ENCODE measurements around the gene C19orf25. TPM values are rescaled to one million over a fixed set of nuclear protein-coding genes. Genes with fewer than 3 reads are reported as not detected.

C19orf25 gene
- polyA plus RNA-seq, 1 donor from 2014 or later, result 80.2 TPM

- no peaks in the 10 kb centered on the region for H3K9me2 ChIP-seq (ENCODE audit: insufficient read depth, low read length)
- peaks cover 23% of the 10 kb centered on the region for H3K36me3 ChIP-seq (ENCODE audit: insufficient read depth, low read length)
- no peak overlapping the region for H2AFZ ChIP-seq (ENCODE audit: low read depth, low read length)
- H3F3A ChIP-seq (ENCODE audit: insufficient read depth, low read length, poor library complexity, severe bottlenecking), result no peaks in the 10 kb centered on the region
- peaks cover 35% of the 10 kb centered on the region for H3K79me2 ChIP-seq (replicated peaks; ENCODE audit: insufficient read depth, low read length)
- H3K27ac ChIP-seq (ENCODE audit: low read length), result no peak overlapping the region
- H3K9me3 ChIP-seq (ENCODE audit: low read length), result no peaks in the 10 kb centered on the region
- H3K27me3 ChIP-seq (ENCODE audit: insufficient read depth, low read depth, low read length), result no peaks in the 10 kb centered on the region
- no peak overlapping the region for H3K4me2 ChIP-seq (ENCODE audit: low read length)
- no peak overlapping the region for H3K4me3 ChIP-seq (ENCODE audit: low read length)
- H3K9ac ChIP-seq (ENCODE audit: low read length), result no peak overlapping the region
- TF ChIP-seq SMC3 (conservative IDR thresholded peaks at IDR 0.05; ENCODE audit: poor library complexity) (no peak), RAD21 (conservative IDR thresholded peaks at IDR 0.05) (no peak), TAF1 (IDR thresholded peaks at IDR 0.05; ENCODE audit: low read depth) (no peak), EZH2 (IDR thresholded peaks at IDR 0.05; ENCODE audit: borderline replicate concordance, insufficient read depth, low read length, poor library complexity, severe bottlenecking) (no peak), POLR2AphosphoS5 (IDR thresholded peaks at IDR 0.05) (no peak), MXI1 (conservative IDR thresholded peaks at IDR 0.05; ENCODE audit: poor library complexity, severe bottlenecking) (no peak), EP300 (conservative IDR thresholded peaks at IDR 0.05; ENCODE audit: poor library complexity, severe bottlenecking) (no peak)
- TF ChIP-seq, protein P1, sequence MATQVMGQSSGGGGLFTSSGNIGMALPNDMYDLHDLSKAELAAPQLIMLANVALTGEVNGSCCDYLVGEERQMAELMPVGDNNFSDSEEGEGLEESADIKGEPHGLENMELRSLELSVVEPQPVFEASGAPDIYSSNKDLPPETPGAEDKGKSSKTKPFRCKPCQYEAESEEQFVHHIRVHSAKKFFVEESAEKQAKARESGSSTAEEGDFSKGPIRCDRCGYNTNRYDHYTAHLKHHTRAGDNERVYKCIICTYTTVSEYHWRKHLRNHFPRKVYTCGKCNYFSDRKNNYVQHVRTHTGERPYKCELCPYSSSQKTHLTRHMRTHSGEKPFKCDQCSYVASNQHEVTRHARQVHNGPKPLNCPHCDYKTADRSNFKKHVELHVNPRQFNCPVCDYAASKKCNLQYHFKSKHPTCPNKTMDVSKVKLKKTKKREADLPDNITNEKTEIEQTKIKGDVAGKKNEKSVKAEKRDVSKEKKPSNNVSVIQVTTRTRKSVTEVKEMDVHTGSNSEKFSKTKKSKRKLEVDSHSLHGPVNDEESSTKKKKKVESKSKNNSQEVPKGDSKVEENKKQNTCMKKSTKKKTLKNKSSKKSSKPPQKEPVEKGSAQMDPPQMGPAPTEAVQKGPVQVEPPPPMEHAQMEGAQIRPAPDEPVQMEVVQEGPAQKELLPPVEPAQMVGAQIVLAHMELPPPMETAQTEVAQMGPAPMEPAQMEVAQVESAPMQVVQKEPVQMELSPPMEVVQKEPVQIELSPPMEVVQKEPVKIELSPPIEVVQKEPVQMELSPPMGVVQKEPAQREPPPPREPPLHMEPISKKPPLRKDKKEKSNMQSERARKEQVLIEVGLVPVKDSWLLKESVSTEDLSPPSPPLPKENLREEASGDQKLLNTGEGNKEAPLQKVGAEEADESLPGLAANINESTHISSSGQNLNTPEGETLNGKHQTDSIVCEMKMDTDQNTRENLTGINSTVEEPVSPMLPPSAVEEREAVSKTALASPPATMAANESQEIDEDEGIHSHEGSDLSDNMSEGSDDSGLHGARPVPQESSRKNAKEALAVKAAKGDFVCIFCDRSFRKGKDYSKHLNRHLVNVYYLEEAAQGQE (IDR thresholded peaks at IDR 0.05; ENCODE audit: borderline replicate concordance), result no peak
- TF ChIP-seq, protein P2, sequence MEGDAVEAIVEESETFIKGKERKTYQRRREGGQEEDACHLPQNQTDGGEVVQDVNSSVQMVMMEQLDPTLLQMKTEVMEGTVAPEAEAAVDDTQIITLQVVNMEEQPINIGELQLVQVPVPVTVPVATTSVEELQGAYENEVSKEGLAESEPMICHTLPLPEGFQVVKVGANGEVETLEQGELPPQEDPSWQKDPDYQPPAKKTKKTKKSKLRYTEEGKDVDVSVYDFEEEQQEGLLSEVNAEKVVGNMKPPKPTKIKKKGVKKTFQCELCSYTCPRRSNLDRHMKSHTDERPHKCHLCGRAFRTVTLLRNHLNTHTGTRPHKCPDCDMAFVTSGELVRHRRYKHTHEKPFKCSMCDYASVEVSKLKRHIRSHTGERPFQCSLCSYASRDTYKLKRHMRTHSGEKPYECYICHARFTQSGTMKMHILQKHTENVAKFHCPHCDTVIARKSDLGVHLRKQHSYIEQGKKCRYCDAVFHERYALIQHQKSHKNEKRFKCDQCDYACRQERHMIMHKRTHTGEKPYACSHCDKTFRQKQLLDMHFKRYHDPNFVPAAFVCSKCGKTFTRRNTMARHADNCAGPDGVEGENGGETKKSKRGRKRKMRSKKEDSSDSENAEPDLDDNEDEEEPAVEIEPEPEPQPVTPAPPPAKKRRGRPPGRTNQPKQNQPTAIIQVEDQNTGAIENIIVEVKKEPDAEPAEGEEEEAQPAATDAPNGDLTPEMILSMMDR (IDR thresholded peaks at IDR 0.05; ENCODE audit: poor library complexity, severe bottlenecking), result no peak
- peaks cover 54% of the 10 kb centered on the region for H4K20me1 ChIP-seq (ENCODE audit: insufficient read depth)
These were observed 21.1 kb downstream of the C19orf25 start for GRCh38 chr19:1457892-1458291.

DNA sequence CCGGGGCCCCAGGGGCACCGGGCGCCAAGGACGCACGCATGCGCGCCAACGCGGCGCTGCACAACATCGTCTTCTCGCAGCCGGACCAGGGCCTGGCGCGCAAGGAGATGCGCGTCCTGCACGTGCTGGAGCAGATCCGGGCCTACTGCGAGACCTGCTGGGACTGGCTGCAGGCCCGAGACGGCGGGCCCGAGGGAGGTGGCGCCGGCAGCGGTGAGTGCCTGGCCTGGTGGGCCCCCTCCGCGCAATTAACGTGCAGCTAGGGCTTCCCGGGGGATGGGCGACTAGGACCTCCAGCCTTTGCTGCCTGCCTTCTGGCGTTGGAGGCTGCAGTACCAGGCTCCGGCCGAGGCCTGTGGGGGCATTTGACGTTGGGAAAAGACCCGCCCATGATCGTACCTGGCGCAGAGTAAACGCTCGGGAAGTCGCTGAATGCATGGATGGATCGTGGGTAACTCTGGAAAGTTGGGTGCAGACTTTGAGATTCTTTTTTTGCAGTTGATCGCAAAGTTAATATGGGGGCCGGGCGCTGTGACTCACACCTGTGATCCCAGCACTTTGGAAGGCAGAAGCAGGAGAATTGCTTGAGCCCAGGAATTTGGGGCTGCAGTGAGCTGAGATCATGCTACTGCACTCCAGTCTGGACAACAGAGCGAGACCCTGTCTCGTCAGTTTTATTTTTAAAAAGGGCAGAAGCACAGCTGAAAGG, 21.8 kb downstream of the C19orf25 start:
- Histone ChIP-seq H3K9me3 (ENCODE audit: low read length) (no peaks in the 10 kb centered on the region), H2AFZ (ENCODE audit: low read depth, low read length) (no peak overlapping the region), H3F3A (ENCODE audit: insufficient read depth, low read length, poor library complexity, severe bottlenecking) (no peaks in the 10 kb centered on the region), H4K20me1 (ENCODE audit: insufficient read depth) (peaks cover 54% of the 10 kb centered on the region), H3K9ac (ENCODE audit: low read length) (no peak overlapping the region), H3K79me2 (replicated peaks; ENCODE audit: insufficient read depth, low read length) (peaks cover 42% of the 10 kb centered on the region), H3K27me3 (ENCODE audit: insufficient read depth, low read depth, low read length) (no peaks in the 10 kb centered on the region), H3K36me3 (ENCODE audit: insufficient read depth, low read length) (peaks cover 23% of the 10 kb centered on the region), H3K4me3 (ENCODE audit: low read length) (no peak overlapping the region), H3K4me2 (ENCODE audit: low read length) (no peak overlapping the region), H3K27ac (ENCODE audit: low read length) (no peak overlapping the region), H3K9me2 (ENCODE audit: insufficient read depth, low read length) (no peaks in the 10 kb centered on the region)
- TF ChIP-seq POLR2AphosphoS5 (IDR thresholded peaks at IDR 0.05) (no peak), RAD21 (conservative IDR thresholded peaks at IDR 0.05) (no peak)
